Subcutaneous abdominal adipose tissue (tissue), 5 donors: ENCODE results near the gene MYL6B.
A peak's percentile ranks its signal among the peaks of the same experiment; 100 is the strongest.

ENCODE experiments used
- H3K27ac ChIP-seq: one replicate; pipeline ENCODE4 v1.7.0; 2013; ENCODE audit warnings: low read depth, mild to moderate bottlenecking, inconsistent platforms, low read length, moderate library complexity
- H3K27me3 ChIP-seq, 5 donors: one replicate each; pipeline ENCODE4 v1.7.0; 2013; ENCODE audit warnings: low read length in 5 of 5, inconsistent platforms in 1 of 5; ENCODE audit not compliant: control insufficient read depth in 5 of 5, insufficient read depth in 4 of 5
- H3K36me3 ChIP-seq, 5 donors: one replicate each; pipeline ENCODE4 v1.7.0; 2013; ENCODE audit warnings: low read length in 5 of 5; ENCODE audit not compliant: control insufficient read depth in 5 of 5, insufficient read depth in 5 of 5
- H3K4me1 ChIP-seq, 5 donors: one replicate each; pipeline ENCODE4 v1.7.0; 2013; ENCODE audit warnings: low read length in 5 of 5, mild to moderate bottlenecking in 3 of 5, moderate library complexity in 1 of 5; ENCODE audit not compliant: control insufficient read depth in 5 of 5, insufficient read depth in 5 of 5
- H3K4me3 ChIP-seq, 5 donors: one replicate each; pipeline ENCODE4 v1.7.0; 2013; ENCODE audit warnings: low read length in 5 of 5, low read depth in 1 of 5
- H3K9ac ChIP-seq, 5 donors: one replicate each; pipeline ENCODE4 v1.7.0; 2013; ENCODE audit warnings: low read length in 5 of 5, mild to moderate bottlenecking in 4 of 5, moderate library complexity in 3 of 5
- H3K9me3 ChIP-seq, 5 donors: one replicate each; pipeline ENCODE4 v1.7.0; 2013; ENCODE audit warnings: low read length in 5 of 5; ENCODE audit not compliant: control insufficient read depth in 5 of 5
- donor health status: healthy.
- donor health status: healthy.
- donor health status: healthy.
- donor health status: healthy.
- donor health status: healthy.

Gene MYL6B

DNA sequence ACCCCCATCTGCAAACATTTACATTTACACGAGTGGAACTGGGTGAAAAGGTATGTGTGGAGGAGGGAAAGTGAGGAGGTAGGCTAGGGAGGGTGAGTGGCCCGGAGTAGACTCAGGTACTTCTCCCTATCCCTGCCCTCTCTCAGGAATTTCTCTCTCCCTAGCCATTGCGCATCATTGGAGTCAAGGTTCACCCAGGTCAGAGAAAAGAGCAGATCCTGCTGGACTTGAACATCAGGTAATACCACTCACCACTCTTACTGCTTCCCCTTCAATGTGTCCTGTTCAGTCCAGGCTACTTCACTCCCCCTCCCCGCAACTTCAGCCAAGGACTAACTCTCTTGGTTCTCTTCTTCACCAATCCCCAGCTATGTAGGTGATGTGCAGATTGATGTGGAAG is 21.5 kb upstream of the MYL6B start:
- H3K9me3 ChIP-seq, result no peaks in the 10 kb centered on the region
- H3K27ac ChIP-seq, result peak overlapping the region; percentile 95
- H3K4me1 ChIP-seq, result peaks cover 18 to 53% (median 43%) of the 10 kb centered on the region in 5 donors
- H3K27me3 ChIP-seq, result no peaks in the 10 kb centered on the region
- H3K9ac ChIP-seq, result peak overlapping the region in 2 of 5 donors; percentile 12 to 50
- H3K36me3 ChIP-seq, result peaks cover 6 to 55% (median 53%) of the 10 kb centered on the region in 5 donors
- H3K4me3 ChIP-seq, result no peak overlapping the region

DNA sequence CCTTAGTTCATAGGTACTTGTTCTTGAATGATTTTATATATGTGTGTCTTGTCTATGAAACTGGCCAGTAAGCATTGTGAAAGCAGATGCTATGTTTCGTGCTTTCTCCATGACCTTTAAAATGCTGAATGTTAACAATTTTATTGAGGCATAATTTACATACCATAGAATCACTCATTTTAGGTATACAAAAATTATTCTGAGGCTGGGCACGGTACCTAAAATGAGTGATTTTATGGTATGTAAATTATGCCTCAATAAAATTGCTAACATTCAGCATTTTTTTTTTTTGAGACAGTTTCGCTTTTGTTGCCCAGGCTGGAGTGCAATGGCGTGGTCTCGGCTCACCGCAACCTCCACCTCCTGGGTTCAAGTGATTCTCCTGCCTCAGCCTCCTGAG is 17.5 kb upstream of the MYL6B start:
- H3K27me3 ChIP-seq, result no peaks in the 10 kb centered on the region
- no peaks in the 10 kb centered on the region for H3K9me3 ChIP-seq
- H3K9ac ChIP-seq, result no peak overlapping the region
- H3K27ac ChIP-seq, result no peak overlapping the region
- peaks cover 2 to 16% (median 10%) of the 10 kb centered on the region in 5 donors for H3K4me1 ChIP-seq
- peaks cover 15 to 94% (median 87%) of the 10 kb centered on the region in 5 donors for H3K36me3 ChIP-seq
- H3K4me3 ChIP-seq, result no peak overlapping the region

DNA sequence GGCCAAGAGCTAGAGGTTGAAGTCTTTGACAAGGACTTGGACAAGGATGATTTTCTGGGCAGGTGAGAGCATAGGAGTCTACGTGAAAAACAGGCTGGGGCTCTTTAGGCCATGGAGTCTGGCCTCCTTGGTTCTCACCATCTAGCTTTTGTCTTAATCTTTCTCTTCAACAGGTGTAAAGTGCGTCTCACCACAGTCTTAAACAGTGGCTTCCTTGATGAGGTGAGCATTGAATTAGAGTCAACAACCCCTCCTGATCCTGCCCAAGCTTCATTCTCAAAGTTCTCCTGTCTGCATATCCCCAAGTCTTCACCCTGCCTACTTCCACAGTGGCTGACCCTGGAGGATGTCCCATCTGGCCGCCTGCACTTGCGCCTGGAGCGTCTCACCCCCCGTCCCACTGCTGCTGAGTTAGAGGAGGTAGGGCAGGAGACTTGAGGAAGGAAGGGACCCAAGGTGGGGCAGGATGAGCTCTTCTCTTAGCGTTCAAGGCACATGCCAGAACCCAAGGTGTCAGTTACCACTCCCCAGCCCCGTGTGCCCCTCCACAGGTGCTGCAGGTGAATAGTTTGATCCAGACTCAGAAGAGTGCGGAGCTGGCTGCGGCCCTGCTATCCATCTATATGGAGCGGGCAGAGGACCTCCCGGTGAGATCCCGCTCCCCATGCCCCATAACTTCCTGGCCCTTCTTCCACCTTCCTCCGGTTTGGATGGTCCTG is 14.4 kb upstream of the MYL6B start:
- Histone ChIP-seq H3K27ac (no peak overlapping the region), H3K9ac (no peak overlapping the region), H3K4me3 (no peak overlapping the region), H3K27me3 (no peaks in the 10 kb centered on the region), H3K9me3 (no peaks in the 10 kb centered on the region), H3K4me1 (peaks cover 0 to 12% (median 9%) of the 10 kb centered on the region in 5 donors), H3K36me3 (peaks cover 12 to 96% (median 83%) of the 10 kb centered on the region in 5 donors)

DNA sequence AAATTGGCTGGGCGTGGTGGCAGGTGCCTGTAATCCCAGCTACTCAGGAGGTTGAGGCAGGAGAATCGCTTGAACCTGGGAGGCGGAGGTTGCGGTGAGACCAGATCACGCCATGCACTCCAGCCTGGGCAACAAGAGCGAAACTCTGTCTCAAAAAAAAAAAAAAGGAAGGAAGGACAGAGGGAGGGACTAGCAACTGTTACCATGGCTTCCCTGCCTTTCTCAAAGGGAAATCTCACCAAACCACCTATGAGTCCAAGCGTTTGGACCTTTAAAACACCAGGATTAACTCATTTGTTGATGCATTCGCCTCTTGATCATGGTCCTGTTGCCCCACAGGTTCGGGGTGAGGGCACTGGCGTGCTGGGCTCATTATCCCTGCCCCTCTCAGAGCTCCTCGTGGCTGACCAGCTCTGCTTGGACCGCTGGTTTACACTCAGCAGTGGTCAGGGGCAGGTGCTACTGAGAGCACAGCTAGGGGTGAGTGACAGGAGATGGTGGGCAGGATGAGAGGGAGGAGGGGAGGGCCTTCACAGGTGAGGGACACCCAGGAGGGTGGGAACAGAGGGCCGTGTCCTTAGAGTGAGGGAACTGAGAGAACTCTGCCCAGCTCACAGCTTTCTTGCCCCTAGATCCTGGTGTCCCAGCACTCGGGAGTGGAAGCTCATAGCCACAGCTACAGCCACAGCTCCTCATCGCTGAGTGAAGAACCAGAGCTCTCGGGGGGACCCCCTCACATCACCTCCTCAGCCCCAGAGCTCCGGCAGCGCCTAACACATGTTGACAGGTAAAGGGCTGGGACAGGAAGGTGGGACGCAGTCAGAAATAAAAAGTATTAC is 10.2 kb upstream of the MYL6B start:
- no peaks in the 10 kb centered on the region for H3K9me3 ChIP-seq
- H3K9ac ChIP-seq, result peak overlapping the region in 1 of 5 donors; percentile 24
- peaks cover 11 to 80% (median 69%) of the 10 kb centered on the region in 5 donors for H3K36me3 ChIP-seq
- peak overlapping the region; percentile 61 for H3K27ac ChIP-seq
- no peaks in the 10 kb centered on the region for H3K27me3 ChIP-seq
- H3K4me1 ChIP-seq, result peaks cover 9 to 47% (median 46%) of the 10 kb centered on the region in 5 donors
- H3K4me3 ChIP-seq, result no peak overlapping the region

DNA sequence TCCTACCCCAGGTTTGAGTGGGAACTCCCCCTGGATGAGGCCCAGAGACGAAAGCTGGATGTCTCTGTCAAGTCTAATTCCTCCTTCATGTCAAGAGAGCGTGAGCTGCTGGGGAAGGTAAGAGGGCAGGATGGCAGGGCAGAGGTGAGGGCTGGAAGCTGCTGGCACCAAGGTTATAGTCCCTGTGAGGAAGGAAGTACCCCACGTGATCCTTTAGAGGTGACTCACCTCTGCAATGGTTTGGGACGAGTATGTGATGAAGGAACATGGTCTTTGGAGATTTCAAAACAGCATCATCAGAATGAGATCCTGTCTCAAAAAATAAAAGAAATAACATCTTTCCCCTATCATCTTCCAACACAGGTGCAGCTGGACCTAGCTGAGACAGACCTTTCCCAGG is 9.2 kb upstream of the MYL6B start:
- Histone ChIP-seq H3K9ac (no peak overlapping the region), H3K27ac (peak overlapping the region; percentile 61), H3K36me3 (peaks cover 7 to 70% (median 58%) of the 10 kb centered on the region in 5 donors), H3K9me3 (no peaks in the 10 kb centered on the region), H3K4me3 (no peak overlapping the region), H3K4me1 (peaks cover 9 to 54% (median 51%) of the 10 kb centered on the region in 5 donors), H3K27me3 (no peaks in the 10 kb centered on the region)

DNA sequence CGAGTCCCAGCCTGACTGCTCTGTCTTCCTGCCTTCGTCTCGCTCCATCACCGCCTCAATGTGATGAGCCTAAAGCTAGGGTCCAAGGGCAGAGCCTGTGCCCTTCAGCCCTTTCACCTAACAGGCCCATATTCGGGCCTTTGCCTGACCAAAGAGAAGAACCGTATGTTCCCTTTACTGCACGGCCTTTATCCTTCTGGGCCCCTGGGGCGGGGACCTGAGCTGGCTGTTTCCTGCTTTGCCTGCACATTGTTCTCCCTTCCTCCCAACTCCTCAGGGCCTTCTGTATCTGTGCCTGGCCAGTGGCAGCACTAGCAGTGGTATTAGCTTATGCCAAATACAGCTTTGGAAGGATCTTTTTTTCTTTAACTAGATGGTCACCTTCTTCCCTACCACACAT is 8.5 kb upstream of the MYL6B start:
- no peak overlapping the region for H3K4me3 ChIP-seq
- peaks cover 3 to 63% (median 52%) of the 10 kb centered on the region in 5 donors for H3K36me3 ChIP-seq
- H3K27ac ChIP-seq, result peak overlapping the region; percentile 61
- peaks cover 9 to 54% (median 51%) of the 10 kb centered on the region in 5 donors for H3K4me1 ChIP-seq
- no peak overlapping the region for H3K9ac ChIP-seq
- no peaks in the 10 kb centered on the region for H3K27me3 ChIP-seq
- no peaks in the 10 kb centered on the region for H3K9me3 ChIP-seq

DNA sequence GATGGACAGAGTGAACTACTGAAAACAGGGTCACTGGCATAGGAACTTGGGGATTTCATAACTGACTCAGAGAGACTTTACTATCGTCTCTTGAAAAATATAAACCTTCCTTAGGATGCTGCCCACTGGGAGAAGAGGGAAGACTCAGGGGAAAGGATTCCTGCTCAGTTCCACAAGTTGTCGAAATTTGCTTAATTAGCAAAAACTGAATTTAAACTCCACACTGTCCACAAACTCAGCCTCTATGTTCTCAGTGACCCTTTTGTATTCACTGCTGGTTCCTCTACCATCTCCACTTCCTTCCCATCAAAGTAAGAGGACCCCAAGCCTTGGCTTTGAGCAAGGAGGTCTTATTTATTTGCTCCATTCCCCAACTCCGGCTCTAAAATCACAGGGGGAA is 7.2 kb upstream of the MYL6B start:
- Histone ChIP-seq H3K9ac (no peak overlapping the region), H3K4me3 (no peak overlapping the region), H3K9me3 (no peaks in the 10 kb centered on the region), H3K36me3 (peaks cover 2 to 50% (median 41%) of the 10 kb centered on the region in 5 donors), H3K4me1 (peaks cover 9 to 54% (median 51%) of the 10 kb centered on the region in 5 donors), H3K27me3 (no peaks in the 10 kb centered on the region), H3K27ac (peak overlapping the region; percentile 90)

DNA sequence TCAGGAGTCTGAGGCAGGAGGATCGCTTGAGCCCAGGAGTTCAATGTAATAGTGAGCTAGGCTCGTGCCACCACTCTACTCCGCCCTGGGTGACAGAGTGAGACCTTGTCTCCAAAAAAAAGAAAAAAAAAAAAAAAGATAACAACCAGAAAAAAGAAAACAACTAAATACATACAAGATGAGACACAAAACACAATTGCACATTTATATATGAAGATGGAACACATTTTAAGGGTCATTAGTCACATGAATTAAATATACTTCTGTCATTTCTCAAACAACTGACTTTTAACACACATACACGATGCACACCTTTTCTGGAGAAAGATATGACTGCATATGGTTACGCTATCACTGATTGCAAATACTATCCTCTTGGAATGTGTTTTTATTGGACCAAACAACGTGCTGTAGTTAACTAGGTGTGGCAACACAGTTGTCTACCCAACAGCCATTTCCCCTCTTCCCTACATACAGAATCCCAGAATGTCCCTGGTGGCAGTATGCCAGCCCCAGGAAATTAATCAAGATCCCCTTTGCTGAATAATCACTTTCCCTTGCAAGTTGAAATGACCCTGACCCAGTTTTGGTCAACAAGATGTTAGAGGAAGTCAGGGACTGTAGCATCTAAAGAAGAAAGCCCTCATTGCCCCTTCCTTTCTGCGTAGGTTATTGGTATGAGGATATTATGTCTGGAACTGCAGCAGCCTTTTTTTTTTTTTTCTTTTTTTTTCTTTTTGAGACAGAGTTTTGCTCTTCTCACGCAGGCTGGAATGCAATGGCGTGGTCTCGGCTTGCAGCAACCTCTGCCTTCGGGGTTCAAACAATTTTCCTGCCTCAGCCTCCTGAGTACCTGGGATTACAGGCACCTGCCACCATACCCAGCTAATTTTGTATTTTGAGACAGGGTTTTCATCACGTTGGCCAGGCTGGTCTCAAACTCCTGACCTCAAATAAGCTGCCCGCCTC is 5.6 kb upstream of the MYL6B start:
- H3K27me3 ChIP-seq, result no peaks in the 10 kb centered on the region
- H3K4me1 ChIP-seq, result peaks cover 12 to 68% (median 61%) of the 10 kb centered on the region in 5 donors
- H3K9ac ChIP-seq, result peak overlapping the region in 2 of 5 donors; percentile 15 to 66
- peak overlapping the region; percentile 90 for H3K27ac ChIP-seq
- H3K9me3 ChIP-seq, result no peaks in the 10 kb centered on the region
- no peak overlapping the region for H3K4me3 ChIP-seq
- H3K36me3 ChIP-seq, result peaks cover 2 to 36% (median 32%) of the 10 kb centered on the region in 5 donors

DNA sequence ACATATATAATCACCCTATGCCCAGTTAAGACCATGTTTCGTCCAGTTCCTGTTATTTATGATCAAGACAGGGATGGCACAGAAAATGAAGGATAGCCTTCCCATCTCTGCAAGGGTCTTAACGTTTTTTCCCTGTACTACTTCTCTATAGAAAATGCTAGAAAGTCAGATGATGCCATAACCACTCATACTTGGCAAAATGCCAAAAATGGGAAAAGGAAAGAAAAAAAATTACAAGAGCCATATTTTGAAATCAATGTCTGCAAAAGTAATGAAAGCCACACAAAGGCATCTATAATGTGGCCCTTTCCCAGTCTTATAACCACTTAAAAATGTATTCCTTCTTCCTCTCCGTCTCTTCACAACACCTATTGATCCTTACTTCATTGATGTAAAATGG is 1.8 kb upstream of the MYL6B start:
- Histone ChIP-seq H3K9me3 (no peaks in the 10 kb centered on the region), H3K27me3 (no peaks in the 10 kb centered on the region), H3K4me3 (no peak overlapping the region), H3K4me1 (peaks cover 6 to 46% (median 41%) of the 10 kb centered on the region in 5 donors), H3K27ac (peak overlapping the region; percentile 92), H3K9ac (no peak overlapping the region), H3K36me3 (no peaks in the 10 kb centered on the region)
